ENCODE measurements around the gene CDS1. TPM values are rescaled to one million over a fixed set of nuclear protein-coding genes. Genes with fewer than 3 reads are reported as not detected.

CDS1 gene
- total and polyA plus RNA-seq, 2 of the 8 experiments (the other 6 are each of a cell fraction or from before 2014, with no cell fraction given), result 8.7 to 13.9 TPM

DNA sequence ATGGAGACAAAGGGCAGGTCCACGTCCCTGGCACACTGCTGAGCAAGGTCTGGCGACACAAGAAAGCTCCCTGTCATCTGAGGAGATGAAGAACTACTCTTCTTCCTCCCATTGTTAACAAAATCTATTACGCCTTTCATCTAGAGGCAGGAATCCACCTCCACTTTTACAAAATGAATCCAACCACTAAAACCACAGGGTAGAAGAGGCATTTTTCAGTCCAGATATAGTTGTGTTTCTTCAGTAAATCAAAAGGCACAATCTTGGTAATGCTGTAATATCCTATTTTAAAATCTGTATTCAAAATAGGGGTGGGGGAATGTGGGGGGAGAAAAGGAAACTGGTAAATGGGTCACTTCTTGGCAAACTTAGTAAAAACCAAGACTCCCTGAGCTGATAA, 101.4 kb downstream of the CDS1 start (continued):
- TF ChIP-seq, protein P1, sequence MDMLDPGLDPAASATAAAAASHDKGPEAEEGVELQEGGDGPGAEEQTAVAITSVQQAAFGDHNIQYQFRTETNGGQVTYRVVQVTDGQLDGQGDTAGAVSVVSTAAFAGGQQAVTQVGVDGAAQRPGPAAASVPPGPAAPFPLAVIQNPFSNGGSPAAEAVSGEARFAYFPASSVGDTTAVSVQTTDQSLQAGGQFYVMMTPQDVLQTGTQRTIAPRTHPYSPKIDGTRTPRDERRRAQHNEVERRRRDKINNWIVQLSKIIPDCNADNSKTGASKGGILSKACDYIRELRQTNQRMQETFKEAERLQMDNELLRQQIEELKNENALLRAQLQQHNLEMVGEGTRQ (IDR thresholded peaks at IDR 0.05; ENCODE audit: low read length), result no peak

Measured in H1 (cell line).